ENCODE data around the gene CMC2.

CMC2 gene

GRCh38 chr16:80935691-80936090 lies 71.0 kb downstream of the CMC2 start:
- TF ChIP-seq BHLHE40 (IDR thresholded peaks at IDR 0.05; ENCODE audit: borderline replicate concordance) = no peak
- no peak for TF ChIP-seq ZNF384 (IDR thresholded peaks at IDR 0.05)
- TF ChIP-seq FOXM1 (IDR thresholded peaks at IDR 0.05; ENCODE audit: borderline replicate concordance) = no peak
- TF ChIP-seq CTBP1 (IDR thresholded peaks at IDR 0.05; ENCODE audit: borderline replicate concordance) = no peak
- no peak for TF ChIP-seq L3MBTL2 (conservative IDR thresholded peaks at IDR 0.05)
- TF ChIP-seq FOXK2 (IDR thresholded peaks at IDR 0.05) = no peak
- no peak for TF ChIP-seq TARDBP (IDR thresholded peaks at IDR 0.05)
- no peak for TF ChIP-seq SUZ12 (IDR thresholded peaks at IDR 0.05)
- TF ChIP-seq SP1 (IDR thresholded peaks at IDR 0.05) = no peak
- TF ChIP-seq ELF4 (IDR thresholded peaks at IDR 0.05) = no peak
- no peak for TF ChIP-seq LEF1 (IDR thresholded peaks at IDR 0.05; ENCODE audit: borderline replicate concordance)
- no peak for TF ChIP-seq HDGF (IDR thresholded peaks at IDR 0.05; ENCODE audit: borderline replicate concordance)
- TF ChIP-seq NFRKB (IDR thresholded peaks at IDR 0.05) = no peak
- TF ChIP-seq ARNT (IDR thresholded peaks at IDR 0.05) = no peak
- TF ChIP-seq PKNOX1 (IDR thresholded peaks at IDR 0.05) = no peak
- TF ChIP-seq FOXA1 (IDR thresholded peaks at IDR 0.05) = no peak
- POLR2A ChIA-PET = no interaction called here
- no peak for DNase-seq (ENCODE audit: extremely low spot score)
- CTCF ChIA-PET = no interaction called here

GRCh38 chr16:80932708-80933095 lies 74.0 kb downstream of the CMC2 start:
- DNase-seq (ENCODE audit: extremely low spot score) = no peak
- ChIA-PET POLR2A (no interaction called here), CTCF (no interaction called here)

GRCh38 chr16:80931801-80932707 lies 74.6 kb downstream of the CMC2 start:
- TF ChIP-seq HDGF (IDR thresholded peaks at IDR 0.05; ENCODE audit: borderline replicate concordance) = no peak
- TF ChIP-seq L3MBTL2 (conservative IDR thresholded peaks at IDR 0.05) = peak; percentile 25; the same call in 1 of the 2 replicates
- ChIA-PET CTCF (no interaction called here), POLR2A (no interaction called here)
- DNase-seq (ENCODE audit: extremely low spot score) = no peak

More at GRCh38 chr16:80932708-80933095, 74.0 kb downstream of the CMC2 start:
- no peak for TF ChIP-seq FOXK2 (IDR thresholded peaks at IDR 0.05)
- TF ChIP-seq CTBP1 (IDR thresholded peaks at IDR 0.05; ENCODE audit: borderline replicate concordance) = no peak
- no peak for TF ChIP-seq LEF1 (IDR thresholded peaks at IDR 0.05; ENCODE audit: borderline replicate concordance)
- no peak for TF ChIP-seq SP1 (IDR thresholded peaks at IDR 0.05)
- TF ChIP-seq L3MBTL2 (conservative IDR thresholded peaks at IDR 0.05) = no peak
- TF ChIP-seq ARNT (IDR thresholded peaks at IDR 0.05) = no peak
- no peak for TF ChIP-seq PKNOX1 (IDR thresholded peaks at IDR 0.05)
- TF ChIP-seq SUZ12 (IDR thresholded peaks at IDR 0.05) = no peak
- no peak for TF ChIP-seq TARDBP (IDR thresholded peaks at IDR 0.05)
- TF ChIP-seq BHLHE40 (IDR thresholded peaks at IDR 0.05; ENCODE audit: borderline replicate concordance) = no peak
- no peak for TF ChIP-seq ELF4 (IDR thresholded peaks at IDR 0.05)
- no peak for TF ChIP-seq FOXA1 (IDR thresholded peaks at IDR 0.05)
- no peak for TF ChIP-seq HDGF (IDR thresholded peaks at IDR 0.05; ENCODE audit: borderline replicate concordance)
- no peak for TF ChIP-seq FOXM1 (IDR thresholded peaks at IDR 0.05; ENCODE audit: borderline replicate concordance)
- TF ChIP-seq NFRKB (IDR thresholded peaks at IDR 0.05) = no peak
- no peak for TF ChIP-seq ZNF384 (IDR thresholded peaks at IDR 0.05)

GRCh38 chr16:80924372-80924978 lies 82.2 kb downstream of the CMC2 start:
- ChIA-PET CTCF (interaction anchor here (0.6 to 1.4 kb wide), 5 partner anchors 9 to 875 kb away, joined by 3 to 6 read pairs (median 5); no protein-coding TSS in a partner anchor), POLR2A (no interaction called here)
- TF ChIP-seq PKNOX1 (IDR thresholded peaks at IDR 0.05) (peak; percentile 79), L3MBTL2 (conservative IDR thresholded peaks at IDR 0.05) (no peak)
- peak; percentile 76 for DNase-seq (ENCODE audit: extremely low spot score)

GRCh38 chr16:80923356-80923755 lies 83.3 kb downstream of the CMC2 start:
- ChIA-PET POLR2A (no interaction called here), CTCF (no interaction called here)
- TF ChIP-seq LEF1 (IDR thresholded peaks at IDR 0.05; ENCODE audit: borderline replicate concordance) (no peak), FOXK2 (IDR thresholded peaks at IDR 0.05) (no peak), BHLHE40 (IDR thresholded peaks at IDR 0.05; ENCODE audit: borderline replicate concordance) (no peak), FOXM1 (IDR thresholded peaks at IDR 0.05; ENCODE audit: borderline replicate concordance) (no peak), ZNF384 (IDR thresholded peaks at IDR 0.05) (no peak), CTBP1 (IDR thresholded peaks at IDR 0.05; ENCODE audit: borderline replicate concordance) (no peak), FOXA1 (IDR thresholded peaks at IDR 0.05) (no peak), HDGF (IDR thresholded peaks at IDR 0.05; ENCODE audit: borderline replicate concordance) (no peak), TARDBP (IDR thresholded peaks at IDR 0.05) (no peak), ELF4 (IDR thresholded peaks at IDR 0.05) (no peak), PKNOX1 (IDR thresholded peaks at IDR 0.05) (no peak)
- no peak for DNase-seq (ENCODE audit: extremely low spot score)
